CD8-positive, alpha-beta memory T cell (primary cell): Measurements from ENCODE around the gene STAC. TPM values are rescaled to one million over a fixed set of nuclear protein-coding genes. Genes with fewer than 3 reads are reported as not detected.
A peak's percentile ranks its signal among the peaks of the same experiment; 100 is the strongest.
"Not testable (repeated sequence)": the region's sequence is repeated elsewhere in the genome, so short reads cannot be mapped to it uniquely, and the experiment has no call there.

Source experiments
- CTCF ChIA-PET: fragments of 350-600 bp; sonication (Branson Sonifier 250); formaldehyde crosslinking; loops from one replicate; lab custom pipeline; 2021; ENCODE audit warnings: antibody characterized with exemption; lab: Charles Lee
- POLR2A ChIA-PET: fragments of 350-600 bp; sonication (Branson Sonifier 250); formaldehyde crosslinking; loops from one replicate; lab custom pipeline; 2021; ENCODE audit warnings: antibody characterized with exemption; lab: Charles Lee
- DNase-seq, 5 donors: peaks; one replicate each; pipeline versions ENCODE4 v3.0.0 to v3.0.0-alpha.2; 2020 to 2022; ENCODE audit warnings: mixed read lengths in 1 of 5
- H3K27ac ChIP-seq: one replicate; pipeline ENCODE4 v1.7.0; 2013; ENCODE audit warnings: low read depth, mild to moderate bottlenecking, low read length, moderate library complexity
- H3K27me3 ChIP-seq: 2 replicates; pipeline ENCODE4 v1.7.0; 2013; ENCODE audit warnings: low read length, mild to moderate bottlenecking; ENCODE audit not compliant: insufficient read depth, poor library complexity, severe bottlenecking
- H3K36me3 ChIP-seq: 2 replicates; pipeline ENCODE4 v1.7.0; 2013; ENCODE audit warnings: mild to moderate bottlenecking, low read length, moderate library complexity; ENCODE audit not compliant: insufficient read depth
- H3K4me1 ChIP-seq: 2 replicates; pipeline ENCODE4 v1.7.0; 2013; ENCODE audit warnings: mild to moderate bottlenecking, low read length, moderate library complexity; ENCODE audit not compliant: insufficient read depth
- H3K4me3 ChIP-seq: 2 replicates; pipeline ENCODE4 v1.7.0; 2013; ENCODE audit warnings: mild to moderate bottlenecking, low read length
- H3K9me3 ChIP-seq: 2 replicates; pipeline ENCODE4 v1.7.0; 2013; ENCODE audit warnings: mild to moderate bottlenecking, low read length
- H3K27ac Mint-ChIP-seq, 8 donors: one replicate each; pipeline ENCODE4 v1.8.0; 2020 to 2021; ENCODE audit warnings: mixed read lengths in 8 of 8, mild to moderate bottlenecking in 6 of 8, inconsistent platforms in 3 of 8, moderate library complexity in 3 of 8
- H3K27me3 Mint-ChIP-seq, 2 donors: one replicate each; pipeline ENCODE4 v1.8.0; 2020 to 2021; ENCODE audit warnings: mixed read lengths in 2 of 2, mild to moderate bottlenecking in 1 of 2, moderate library complexity in 1 of 2
- H3K36me3 Mint-ChIP-seq, 3 donors: one replicate each; pipeline ENCODE4 v1.8.0; 2020 to 2021; ENCODE audit warnings: mixed read lengths in 3 of 3, inconsistent platforms in 1 of 3, mild to moderate bottlenecking in 1 of 3
- H3K4me1 Mint-ChIP-seq, 3 donors: one replicate each; pipeline ENCODE4 v1.8.0; 2020 to 2021; ENCODE audit warnings: mixed read lengths in 3 of 3, inconsistent platforms in 1 of 3, mild to moderate bottlenecking in 1 of 3
- H3K4me3 Mint-ChIP-seq, 7 donors: one replicate each; pipeline ENCODE4 v1.8.0; 2020 to 2021; ENCODE audit warnings: mixed read lengths in 7 of 7, mild to moderate bottlenecking in 6 of 7, moderate library complexity in 4 of 7, inconsistent platforms in 2 of 7
- H3K9me3 Mint-ChIP-seq, 5 donors: one replicate each; pipeline ENCODE4 v1.8.0; 2020 to 2022; ENCODE audit warnings: mixed read lengths in 5 of 5, mild to moderate bottlenecking in 3 of 5, moderate library complexity in 2 of 5, inconsistent platforms in 1 of 5
- polyA plus RNA-seq: library from polyadenylated mRNA; unstranded; fragments of 300-500 nt; fragmentation: Illumina TruSeq; gene quantifications from one replicate; pipeline ENCODE4 v1.2.3, GENCODE V29; 2021
- total RNA-seq, 2 experiments: library from RNA; stranded (reverse); gene quantifications; one replicate each; pipeline ENCODE4 v1.2.3, GENCODE V29; 2021

STAC gene
- total and polyA plus RNA-seq, 3 experiments from 2014 or later, result not detected

DNA sequence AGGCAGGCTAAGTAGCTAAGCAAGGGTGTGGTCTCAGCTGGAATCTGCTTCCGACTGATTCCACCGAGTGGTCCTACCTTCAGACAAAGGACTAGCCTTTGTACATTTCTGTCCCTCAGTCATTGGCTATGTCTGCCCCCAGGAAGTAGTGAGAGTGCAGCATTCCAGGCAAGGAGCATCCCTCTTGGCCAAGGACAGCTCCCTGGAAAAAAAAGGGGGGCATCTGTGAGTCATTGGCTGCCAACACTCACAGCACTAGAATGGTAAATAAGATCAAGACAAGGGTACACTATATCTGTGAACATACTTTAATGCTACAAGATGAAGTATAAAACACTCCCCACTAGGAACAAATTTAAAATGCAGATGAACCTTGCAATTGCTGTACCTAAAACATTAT is 66.8 kb downstream of the STAC start:
- no peak for DNase-seq
- Histone ChIP-seq H3K4me3 (no peak overlapping the region), H3K9me3 (no peaks in the 10 kb centered on the region), H3K27ac (no peak overlapping the region), H3K36me3 (no peaks in the 10 kb centered on the region), H3K27me3 (no peaks in the 10 kb centered on the region), H3K4me1 (no peaks in the 10 kb centered on the region)
- Mint-ChIP-seq H3K27me3 (peaks cover 0 to 1% of the 10 kb centered on the region in 2 donors), H3K4me3 (no peak overlapping the region), H3K9me3 (peaks cover 0 to 5% (median 0%) of the 10 kb centered on the region in 5 donors), H3K36me3 (no peaks in the 10 kb centered on the region), H3K4me1 (peaks cover 0 to 8% (median 0%) of the 10 kb centered on the region in 3 donors), H3K27ac (no peak overlapping the region)
- POLR2A ChIA-PET, result no interaction called here
- CTCF ChIA-PET, result no interaction called here

DNA sequence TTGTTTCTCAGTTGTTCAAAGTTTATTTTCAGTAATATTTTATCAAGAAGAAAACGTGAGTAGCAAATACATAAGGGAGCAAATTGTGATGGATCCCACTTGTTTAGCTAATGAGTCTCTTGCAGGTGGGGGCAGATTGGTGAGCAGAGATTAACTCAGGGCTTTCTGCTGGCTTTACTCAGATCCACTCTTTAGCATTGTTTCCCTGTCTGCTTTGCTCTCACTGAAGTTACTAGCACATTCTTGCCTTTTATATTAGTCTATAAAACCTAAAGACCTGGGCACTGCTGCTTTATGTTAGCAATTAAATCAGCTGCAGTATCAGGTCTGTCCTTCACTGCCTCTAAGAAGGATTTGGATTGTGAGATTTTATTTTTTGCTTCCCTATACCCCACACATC is 71.5 kb downstream of the STAC start:
- H3K27ac Mint-ChIP-seq, result no peak overlapping the region
- DNase-seq, result no peak
- POLR2A ChIA-PET, result no interaction called here
- Histone ChIP-seq H3K36me3 (no peaks in the 10 kb centered on the region), H3K27ac (no peak overlapping the region), H3K4me3 (no peak overlapping the region), H3K4me1 (no peaks in the 10 kb centered on the region), H3K9me3 (no peaks in the 10 kb centered on the region), H3K27me3 (no peaks in the 10 kb centered on the region)
- no peaks in the 10 kb centered on the region for H3K4me1 Mint-ChIP-seq
- H3K4me3 Mint-ChIP-seq, result no peak overlapping the region
- H3K9me3 Mint-ChIP-seq, result peaks cover 0 to 4% (median 0%) of the 10 kb centered on the region in 5 donors
- CTCF ChIA-PET, result no interaction called here
- H3K27me3 Mint-ChIP-seq, result peaks cover 2 to 3% of the 10 kb centered on the region in 2 donors
- H3K36me3 Mint-ChIP-seq, result no peaks in the 10 kb centered on the region

DNA sequence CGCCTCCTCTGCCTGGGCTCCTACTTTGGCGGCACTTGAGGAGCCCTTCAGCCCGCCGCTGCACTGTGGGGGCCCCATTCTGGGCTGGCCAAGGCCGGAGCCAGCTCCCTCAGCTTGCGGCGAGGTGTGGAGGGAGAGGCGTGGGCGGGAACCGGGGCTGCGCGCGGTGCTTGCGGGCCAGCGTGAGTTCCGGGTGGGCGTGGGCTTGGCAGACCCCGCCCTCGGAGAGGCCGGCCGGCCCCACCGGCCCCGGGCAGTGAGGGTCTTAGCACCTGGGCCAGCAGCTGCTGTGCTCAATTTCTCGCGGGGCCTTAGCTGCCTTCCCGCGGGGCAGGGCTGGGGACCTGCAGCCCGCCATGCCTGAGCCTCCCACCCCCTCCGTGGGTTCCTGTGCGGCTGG is 72.9 kb downstream of the STAC start:
- H3K27ac Mint-ChIP-seq, H3K36me3 Mint-ChIP-seq, POLR2A ChIA-PET, CTCF ChIA-PET, DNase-seq, H3K27me3 Mint-ChIP-seq, H3K4me3 ChIP-seq, H3K4me3 Mint-ChIP-seq, H3K27me3 ChIP-seq, H3K9me3 Mint-ChIP-seq, H3K9me3 ChIP-seq, H3K36me3 ChIP-seq, H3K4me1 Mint-ChIP-seq, H3K27ac ChIP-seq, H3K4me1 ChIP-seq: not testable (repeated sequence)

GRCh38 chr3:36453896-36454295 is 73.6 kb downstream of the STAC start:
- H3K27me3 ChIP-seq, H3K4me1 Mint-ChIP-seq, CTCF ChIA-PET, H3K27ac ChIP-seq, H3K4me1 ChIP-seq, H3K4me3 ChIP-seq, H3K36me3 ChIP-seq, POLR2A ChIA-PET, H3K27ac Mint-ChIP-seq, H3K36me3 Mint-ChIP-seq, H3K9me3 ChIP-seq, H3K9me3 Mint-ChIP-seq, DNase-seq, H3K27me3 Mint-ChIP-seq: not testable (repeated sequence)
- H3K4me3 Mint-ChIP-seq, result peak overlapping the region in 1 of 7 donors; percentile 77

DNA sequence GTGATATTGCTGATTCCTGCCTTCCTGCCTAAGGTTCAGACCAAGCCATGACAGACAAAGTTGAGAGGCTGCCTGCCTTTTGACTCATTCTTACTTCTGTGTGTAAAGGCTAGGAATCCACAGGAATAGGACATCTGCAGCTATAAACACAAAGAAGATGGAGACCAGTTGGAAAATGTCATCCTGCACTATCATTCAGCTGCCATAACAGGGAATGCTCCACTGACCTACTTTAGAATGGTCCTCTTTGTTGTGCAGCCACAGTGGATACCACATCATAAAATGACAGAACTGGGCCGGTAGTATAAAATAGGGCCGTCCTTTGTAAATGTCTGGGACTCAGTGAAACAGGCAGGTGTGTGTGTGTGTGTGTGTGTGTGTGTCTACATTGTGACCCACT is 75.1 kb downstream of the STAC start:
- Mint-ChIP-seq H3K36me3 (no peaks in the 10 kb centered on the region), H3K9me3 (peaks cover 0 to 2% (median 0%) of the 10 kb centered on the region in 5 donors), H3K27ac (no peak overlapping the region), H3K4me3 (no peak overlapping the region), H3K27me3 (peaks cover 1 to 4% of the 10 kb centered on the region in 2 donors), H3K4me1 (no peaks in the 10 kb centered on the region)
- Histone ChIP-seq H3K4me1 (no peaks in the 10 kb centered on the region), H3K4me3 (no peak overlapping the region), H3K27me3 (no peaks in the 10 kb centered on the region), H3K36me3 (no peaks in the 10 kb centered on the region), H3K9me3 (no peaks in the 10 kb centered on the region), H3K27ac (no peak overlapping the region)
- no peak for DNase-seq
- CTCF ChIA-PET, result no interaction called here
- POLR2A ChIA-PET, result no interaction called here

DNA sequence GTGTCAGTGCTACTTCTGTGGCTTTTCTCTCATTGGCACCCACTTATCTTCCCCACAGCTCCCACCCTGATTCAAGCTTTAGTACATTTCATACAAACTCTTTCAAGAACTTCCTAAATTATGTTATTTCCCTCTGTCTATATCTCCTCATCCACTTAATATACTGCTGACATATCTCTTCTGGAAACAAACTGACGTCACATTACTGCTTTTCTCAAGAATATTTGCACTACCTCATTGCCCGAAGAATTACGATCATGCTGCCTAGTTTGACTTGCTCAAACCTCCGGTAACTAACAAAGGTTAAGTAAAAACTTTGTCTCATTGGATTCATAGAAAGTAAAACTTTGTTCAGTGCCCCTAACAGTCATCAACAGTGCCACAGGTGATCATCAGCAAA is 76.5 kb downstream of the STAC start:
- no peaks in the 10 kb centered on the region for H3K4me1 ChIP-seq
- no peak for DNase-seq
- ChIA-PET POLR2A (no interaction called here), CTCF (no interaction called here)
- no peaks in the 10 kb centered on the region for H3K4me1 Mint-ChIP-seq
- H3K4me3 ChIP-seq, result no peak overlapping the region
- peaks cover 1 to 4% of the 10 kb centered on the region in 2 donors for H3K27me3 Mint-ChIP-seq
- H3K36me3 Mint-ChIP-seq, result no peaks in the 10 kb centered on the region
- H3K27me3 ChIP-seq, result no peaks in the 10 kb centered on the region
- H3K9me3 Mint-ChIP-seq, result peaks cover 0 to 2% (median 0%) of the 10 kb centered on the region in 5 donors
- no peaks in the 10 kb centered on the region for H3K36me3 ChIP-seq
- no peaks in the 10 kb centered on the region for H3K9me3 ChIP-seq
- H3K27ac Mint-ChIP-seq, result no peak overlapping the region
- no peak overlapping the region for H3K27ac ChIP-seq
- no peak overlapping the region for H3K4me3 Mint-ChIP-seq

- Histone ChIP-seq H3K27ac (no peak overlapping the region), H3K27me3 (no peaks in the 10 kb centered on the region), H3K4me1 (no peaks in the 10 kb centered on the region), H3K4me3 (no peak overlapping the region), H3K36me3 (no peaks in the 10 kb centered on the region), H3K9me3 (no peaks in the 10 kb centered on the region)
- DNase-seq, result no peak
- Mint-ChIP-seq H3K4me1 (no peaks in the 10 kb centered on the region), H3K9me3 (peaks cover 0 to 3% (median 0%) of the 10 kb centered on the region in 5 donors), H3K27me3 (peaks cover 1 to 4% of the 10 kb centered on the region in 2 donors), H3K36me3 (no peaks in the 10 kb centered on the region), H3K4me3 (no peak overlapping the region), H3K27ac (no peak overlapping the region)
- ChIA-PET CTCF (no interaction called here), POLR2A (no interaction called here)
Measured at GRCh38 chr3:36457667-36458066, 77.4 kb downstream of the STAC start.

DNA sequence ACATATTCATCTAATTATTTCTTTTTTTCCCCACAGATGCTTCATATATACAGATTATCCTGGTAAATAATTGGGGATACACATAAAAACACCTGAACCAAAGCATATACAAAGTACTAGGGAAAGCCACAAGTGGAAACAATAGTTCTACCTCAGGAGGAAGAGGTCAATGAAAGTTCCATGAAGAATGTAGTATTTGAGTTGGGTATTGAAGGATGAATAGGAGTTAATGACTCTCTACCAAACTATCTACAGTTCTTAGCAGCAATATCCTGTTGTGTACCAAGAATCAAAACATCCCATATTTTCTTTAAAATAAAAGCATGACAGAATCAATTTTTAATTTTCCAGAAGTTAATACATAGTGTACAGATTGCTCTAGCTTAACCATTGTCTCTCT is 78.9 kb downstream of the STAC start:
- Mint-ChIP-seq H3K27ac (no peak overlapping the region), H3K4me3 (no peak overlapping the region), H3K27me3 (peaks cover 1 to 4% of the 10 kb centered on the region in 2 donors), H3K4me1 (no peaks in the 10 kb centered on the region), H3K9me3 (peaks cover 0 to 3% (median 0%) of the 10 kb centered on the region in 5 donors), H3K36me3 (no peaks in the 10 kb centered on the region)
- ChIA-PET POLR2A (no interaction called here), CTCF (no interaction called here)
- no peak for DNase-seq
- H3K27ac ChIP-seq, result no peak overlapping the region
- H3K9me3 ChIP-seq, result no peaks in the 10 kb centered on the region
- H3K27me3 ChIP-seq, result no peaks in the 10 kb centered on the region
- H3K36me3 ChIP-seq, result no peaks in the 10 kb centered on the region
- H3K4me1 ChIP-seq, result no peaks in the 10 kb centered on the region
- H3K4me3 ChIP-seq, result no peak overlapping the region

DNA sequence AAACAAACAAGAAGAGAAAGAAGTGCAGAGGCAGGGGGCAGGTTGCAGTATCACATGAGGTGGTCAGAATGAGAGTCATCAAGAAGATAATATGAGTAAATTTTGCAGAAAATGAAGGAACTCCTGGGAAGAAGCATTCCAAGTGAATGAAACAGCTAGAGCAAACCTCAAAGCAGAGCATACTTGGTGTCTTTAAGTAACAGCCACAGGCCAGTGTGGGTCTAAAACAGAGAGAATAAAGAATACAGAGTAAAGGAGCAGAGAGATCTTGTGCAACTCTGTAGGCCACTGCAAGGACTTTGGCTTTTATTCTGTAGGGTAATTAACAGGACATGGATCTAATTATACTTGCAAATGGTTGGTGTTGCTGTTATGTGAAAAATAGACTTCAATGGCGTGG is 81.3 kb downstream of the STAC start:
- Histone ChIP-seq H3K27ac (no peak overlapping the region), H3K4me1 (no peaks in the 10 kb centered on the region), H3K27me3 (no peaks in the 10 kb centered on the region), H3K36me3 (no peaks in the 10 kb centered on the region), H3K4me3 (no peak overlapping the region), H3K9me3 (no peaks in the 10 kb centered on the region)
- DNase-seq, result no peak
- peaks cover 1 to 2% of the 10 kb centered on the region in 2 donors for H3K27me3 Mint-ChIP-seq
- no peaks in the 10 kb centered on the region for H3K4me1 Mint-ChIP-seq
- CTCF ChIA-PET, result no interaction called here
- peaks cover 0 to 6% (median 3%) of the 10 kb centered on the region in 5 donors for H3K9me3 Mint-ChIP-seq
- POLR2A ChIA-PET, result no interaction called here
- H3K36me3 Mint-ChIP-seq, result no peaks in the 10 kb centered on the region
- H3K4me3 Mint-ChIP-seq, result no peak overlapping the region
- H3K27ac Mint-ChIP-seq, result peak overlapping the region in 1 of 8 donors; percentile 7
